Mesenchymal stem cell (in vitro differentiated cells and primary cell): ENCODE data around the gene ASB14.

ENCODE experiments used
- DNase-seq: peaks from one replicate; pipeline ENCODE4 v3.0.0-alpha.2; 2013
- H2AFZ ChIP-seq: one replicate; pipeline ENCODE4 v1.6.1; 2013; ENCODE audit warnings: low read depth, mild to moderate bottlenecking, control low read depth, inconsistent platforms, low read length, moderate library complexity
- H2AK5ac ChIP-seq: 2 replicates; pipeline ENCODE4 v1.6.1; 2013; ENCODE audit warnings: low read length, moderate library complexity, mild to moderate bottlenecking, inconsistent platforms; ENCODE audit not compliant: severe bottlenecking
- H2BK120ac ChIP-seq: one replicate; pipeline ENCODE4 v1.6.1; 2013; ENCODE audit warnings: low read depth, mild to moderate bottlenecking, inconsistent platforms, low read length, moderate library complexity
- H2BK12ac ChIP-seq, 2 experiments: one replicate each; pipeline ENCODE4 v1.6.1; 2013; ENCODE audit warnings: inconsistent platforms in 2 of 2, low read length in 2 of 2, mild to moderate bottlenecking in 2 of 2, moderate library complexity in 2 of 2, control low read depth in 1 of 2
- H2BK15ac ChIP-seq: one replicate; pipeline ENCODE4 v1.6.1; 2013; ENCODE audit warnings: mild to moderate bottlenecking, low read depth, inconsistent platforms; ENCODE audit not compliant: poor library complexity, severe bottlenecking
- H2BK5ac ChIP-seq: 2 replicates; pipeline ENCODE4 v1.6.1; 2013; ENCODE audit warnings: low read depth, mild to moderate bottlenecking, low read length, control low read depth, inconsistent platforms; ENCODE audit not compliant: poor library complexity, severe bottlenecking
- H3K14ac ChIP-seq, 2 experiments: one replicate each; pipeline ENCODE4 v1.6.1; 2013; ENCODE audit warnings: inconsistent platforms in 2 of 2, low read length in 2 of 2, control low read depth in 1 of 2, mild to moderate bottlenecking in 1 of 2, moderate library complexity in 1 of 2
- H3K18ac ChIP-seq, 2 experiments: one replicate each; pipeline ENCODE4 v1.6.1; 2013; ENCODE audit warnings: inconsistent platforms in 2 of 2, low read length in 2 of 2, control low read depth in 1 of 2, low read depth in 1 of 2, mild to moderate bottlenecking in 1 of 2
- H3K23ac ChIP-seq, 2 experiments: one replicate each; pipeline ENCODE4 v1.6.1; 2013; ENCODE audit warnings: inconsistent platforms in 2 of 2, low read length in 2 of 2, mild to moderate bottlenecking in 2 of 2, moderate library complexity in 2 of 2, control low read depth in 1 of 2
- H3K27ac ChIP-seq: 2 replicates; pipeline ENCODE4 v1.5.1; 2013; ENCODE audit warnings: mild to moderate bottlenecking, moderate library complexity, low read length, control low read depth, inconsistent platforms; ENCODE audit not compliant: poor library complexity, severe bottlenecking
- H3K27me3 ChIP-seq, 2 experiments: 2 replicates each; pipeline versions ENCODE4 v1.6.1 to v1.7.0; 2013; ENCODE audit warnings: low read length in 2 of 2, mild to moderate bottlenecking in 2 of 2, moderate library complexity in 2 of 2, control low read depth in 1 of 2, inconsistent platforms in 1 of 2; ENCODE audit not compliant: control insufficient read depth in 1 of 2, insufficient read depth in 1 of 2
- H3K36me3 ChIP-seq, 2 experiments: 2 replicates each; pipeline versions ENCODE4 v1.6.1 to v1.7.0; 2013; ENCODE audit warnings: low read length in 2 of 2, control low read depth in 1 of 2, inconsistent platforms in 1 of 2, low read depth in 1 of 2, mild to moderate bottlenecking in 1 of 2; ENCODE audit not compliant: insufficient read depth in 2 of 2, control insufficient read depth in 1 of 2
- H3K4ac ChIP-seq, 2 experiments: one replicate each; pipeline ENCODE4 v1.6.1; 2013; ENCODE audit warnings: inconsistent platforms in 2 of 2, low read length in 2 of 2, mild to moderate bottlenecking in 2 of 2, moderate library complexity in 2 of 2, control low read depth in 1 of 2, low read depth in 1 of 2
- H3K4me1 ChIP-seq: 2 replicates; pipeline ENCODE4 v1.6.1; 2013; ENCODE audit warnings: low read depth, low read length, control low read depth; ENCODE audit not compliant: control insufficient read depth, insufficient read depth
- H3K4me2 ChIP-seq: 2 replicates; pipeline ENCODE4 v1.6.1; 2013; ENCODE audit warnings: low read length, mild to moderate bottlenecking, inconsistent platforms; ENCODE audit not compliant: poor library complexity, severe bottlenecking
- H3K4me3 ChIP-seq, 2 experiments: 2 replicates each; pipeline versions ENCODE4 v1.5.1 to v1.7.0; 2013; ENCODE audit warnings: low read length in 2 of 2, mild to moderate bottlenecking in 2 of 2, control low read depth in 1 of 2, low read depth in 1 of 2; ENCODE audit not compliant: insufficient read depth in 1 of 2
- H3K79me1 ChIP-seq: replicated peaks from 2 replicates; pipeline ENCODE4 v1.6.1; 2013; ENCODE audit warnings: mild to moderate bottlenecking, control low read depth, low read length, inconsistent platforms; ENCODE audit not compliant: poor library complexity, severe bottlenecking
- H3K9ac ChIP-seq: 2 replicates; pipeline ENCODE4 v1.7.0; 2013; ENCODE audit warnings: mild to moderate bottlenecking, low read length, moderate library complexity
- H3K9me3 ChIP-seq: 2 replicates; pipeline ENCODE4 v1.7.0; 2013; ENCODE audit warnings: mild to moderate bottlenecking, low read length; ENCODE audit not compliant: control insufficient read depth
- H4K8ac ChIP-seq: one replicate; pipeline ENCODE4 v1.6.1; 2013; ENCODE audit warnings: inconsistent platforms, mild to moderate bottlenecking, low read length, moderate library complexity
- H4K91ac ChIP-seq: one replicate; pipeline ENCODE4 v1.6.1; 2013; ENCODE audit warnings: mild to moderate bottlenecking, low read length, inconsistent platforms
- WGBS: methylation state at CpG from one replicate; pipeline ENCODE4 v1.1.7; 2013; ENCODE audit warnings: mixed read lengths; 5-methylcytosine and 5-hydroxymethylcytosine counted together

The ASB14 gene

GRCh38 chr3:57268416-57268815 is 24.1 kb downstream of the ASB14 start:
- Histone ChIP-seq H2BK15ac (no peak overlapping the region), H3K18ac (no peak overlapping the region), H3K4me1 (no peaks in the 10 kb centered on the region), H2BK12ac (no peak overlapping the region), H2BK120ac (no peak overlapping the region), H3K36me3 (peaks cover 7 to 93% of the 10 kb centered on the region in 2 experiments), H3K23ac (no peak overlapping the region), H3K4me2 (no peak overlapping the region), H3K9ac (no peak overlapping the region), H2AK5ac (no peak overlapping the region), H4K8ac (no peak overlapping the region), H2BK5ac (no peak overlapping the region), H3K27me3 (no peaks in the 10 kb centered on the region), H4K91ac (no peak overlapping the region), H3K79me1 (peaks cover 4% of the 10 kb centered on the region), H3K27ac (no peak overlapping the region), H3K4ac (no peak overlapping the region), H3K14ac (no peak overlapping the region), H2AFZ (no peak overlapping the region), H3K4me3 (no peak overlapping the region), H3K9me3 (peaks cover 8% of the 10 kb centered on the region)
- WGBS: no CpG with 5 or more reads among the region's 1 CpG
- no peak for DNase-seq

DNA sequence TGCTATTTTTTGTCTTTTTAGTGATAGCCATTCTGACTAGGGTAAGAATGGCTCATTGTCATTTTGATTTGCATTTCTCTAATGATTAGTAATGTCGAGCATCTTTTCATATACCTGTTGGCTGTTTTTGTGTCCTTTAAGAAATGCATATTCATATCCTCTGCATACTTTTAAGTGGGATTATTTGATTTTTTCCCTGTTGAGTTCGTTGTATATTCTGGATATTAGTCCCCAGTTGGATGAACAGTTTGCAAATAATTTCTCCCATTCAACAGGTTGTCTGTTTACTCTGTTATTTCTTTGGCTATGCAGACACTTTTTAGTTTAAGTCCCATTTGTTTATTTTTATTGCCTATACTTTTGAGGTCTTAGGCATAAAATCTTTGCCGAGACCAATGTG is 30.6 kb downstream of the ASB14 start:
- DNase-seq: no peak
- H3K18ac ChIP-seq: no peak overlapping the region
- peaks cover 4% of the 10 kb centered on the region for H3K79me1 ChIP-seq
- no peak overlapping the region for H2BK5ac ChIP-seq
- no CpG with 5 or more reads among the region's 3 CpGs for WGBS
- H3K9me3 ChIP-seq: peaks cover 8% of the 10 kb centered on the region
- no peak overlapping the region for H3K9ac ChIP-seq
- H2BK12ac ChIP-seq: no peak overlapping the region
- no peaks in the 10 kb centered on the region for H3K27me3 ChIP-seq
- H3K23ac ChIP-seq: no peak overlapping the region
- peaks cover 12 to 88% of the 10 kb centered on the region in 2 experiments for H3K36me3 ChIP-seq
- no peak overlapping the region for H4K8ac ChIP-seq
- H4K91ac ChIP-seq: no peak overlapping the region
- no peak overlapping the region for H3K14ac ChIP-seq
- no peaks in the 10 kb centered on the region for H3K4me1 ChIP-seq
- no peak overlapping the region for H2AK5ac ChIP-seq
- no peak overlapping the region for H3K4ac ChIP-seq
- no peak overlapping the region for H2AFZ ChIP-seq
- no peak overlapping the region for H2BK120ac ChIP-seq
- H3K27ac ChIP-seq: no peak overlapping the region
- H3K4me3 ChIP-seq: no peak overlapping the region
- H2BK15ac ChIP-seq: no peak overlapping the region
- no peak overlapping the region for H3K4me2 ChIP-seq

DNA sequence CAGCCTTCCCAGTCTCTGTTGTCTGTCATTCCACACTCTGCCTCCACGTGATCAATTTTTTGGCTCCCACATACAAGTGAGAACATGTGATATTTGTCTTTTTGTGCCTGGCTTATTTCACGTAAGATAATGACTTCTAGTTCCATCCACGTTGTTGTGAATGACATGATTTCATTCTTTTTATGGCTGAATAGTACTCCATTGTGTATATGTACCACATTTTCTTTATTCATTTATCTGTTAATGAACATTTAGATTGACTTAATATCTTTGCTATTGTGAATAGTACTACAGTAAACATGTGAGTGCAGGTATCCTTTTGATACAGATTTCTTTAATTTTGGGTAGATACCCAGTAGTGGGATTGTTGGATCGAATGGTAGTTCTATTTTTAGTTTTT is 31.4 kb downstream of the ASB14 start:
- H3K18ac ChIP-seq: no peak overlapping the region
- H2AK5ac ChIP-seq: no peak overlapping the region
- no peak overlapping the region for H3K9ac ChIP-seq
- no peak overlapping the region for H4K91ac ChIP-seq
- no peak overlapping the region for H2BK15ac ChIP-seq
- peaks cover 12 to 84% of the 10 kb centered on the region in 2 experiments for H3K36me3 ChIP-seq
- H4K8ac ChIP-seq: no peak overlapping the region
- peaks cover 4% of the 10 kb centered on the region for H3K79me1 ChIP-seq
- no peak for DNase-seq
- no peak overlapping the region for H3K14ac ChIP-seq
- H3K4ac ChIP-seq: no peak overlapping the region
- no peak overlapping the region for H2BK5ac ChIP-seq
- no peak overlapping the region for H3K4me2 ChIP-seq
- no peaks in the 10 kb centered on the region for H3K4me1 ChIP-seq
- H2BK12ac ChIP-seq: no peak overlapping the region
- H3K27ac ChIP-seq: no peak overlapping the region
- peaks cover 8% of the 10 kb centered on the region for H3K9me3 ChIP-seq
- H2AFZ ChIP-seq: no peak overlapping the region
- H3K23ac ChIP-seq: no peak overlapping the region
- H3K4me3 ChIP-seq: no peak overlapping the region
- H3K27me3 ChIP-seq: no peaks in the 10 kb centered on the region
- no peak overlapping the region for H2BK120ac ChIP-seq
- 90% methylated on average over 2 of the region's 4 CpGs for WGBS

DNA sequence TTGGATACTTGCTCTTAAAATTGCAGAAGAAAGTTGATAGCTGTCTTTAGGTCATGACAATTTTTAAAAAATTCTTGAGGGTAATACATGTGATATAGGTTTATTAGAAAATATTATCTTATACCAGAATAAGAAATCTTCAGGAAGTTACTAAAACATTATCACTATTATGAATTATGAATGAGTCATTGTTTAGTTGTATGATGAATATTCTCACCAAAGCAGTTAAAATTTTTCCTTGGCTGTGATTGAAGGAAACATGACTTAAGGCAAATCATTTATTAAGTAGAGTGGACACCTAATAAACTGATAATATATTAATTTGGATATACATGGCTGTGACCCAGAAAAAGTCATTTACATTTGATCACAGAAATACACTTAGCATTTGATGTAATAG is 34.8 kb downstream of the ASB14 start:
- Histone ChIP-seq H4K8ac (no peak overlapping the region), H3K14ac (no peak overlapping the region), H2AFZ (no peak overlapping the region), H3K79me1 (peaks cover 3% of the 10 kb centered on the region), H3K9me3 (no peaks in the 10 kb centered on the region), H3K4me1 (no peaks in the 10 kb centered on the region), H2BK5ac (no peak overlapping the region), H2BK15ac (no peak overlapping the region), H2AK5ac (no peak overlapping the region), H2BK120ac (no peak overlapping the region), H3K4ac (no peak overlapping the region), H3K4me3 (no peak overlapping the region), H3K27ac (no peak overlapping the region), H2BK12ac (no peak overlapping the region), H3K4me2 (no peak overlapping the region), H3K18ac (no peak overlapping the region), H3K27me3 (no peaks in the 10 kb centered on the region), H3K9ac (no peak overlapping the region), H4K91ac (no peak overlapping the region), H3K23ac (no peak overlapping the region), H3K36me3 (peaks cover 9 to 75% of the 10 kb centered on the region in 2 experiments)
- no peak for DNase-seq
